A673 (cell line): ENCODE measurements around the gene CCDC171.

Source experiments
- EZH2 ChIP-seq: fragments of 200-600 bp; sonication (generic); IDR thresholded peaks from 2 replicates; pipeline ENCODE4 v1.6.1; 2017; ENCODE audit warnings: borderline replicate concordance, low read depth, mild to moderate bottlenecking, mixed read lengths, antibody characterized with exemption, low read length; ENCODE audit not compliant: poor library complexity, severe bottlenecking
- TF ChIP-seq, protein P1 (sequence below): fragments of 300-800, 200-600 bp; sonication (generic); conservative IDR thresholded peaks from 2 replicates; pipeline ENCODE4 v1.5.1; 2017; ENCODE audit warnings: low read depth, mild to moderate bottlenecking, antibody characterized with exemption, low read length, moderate library complexity, mixed read lengths

DNA sequence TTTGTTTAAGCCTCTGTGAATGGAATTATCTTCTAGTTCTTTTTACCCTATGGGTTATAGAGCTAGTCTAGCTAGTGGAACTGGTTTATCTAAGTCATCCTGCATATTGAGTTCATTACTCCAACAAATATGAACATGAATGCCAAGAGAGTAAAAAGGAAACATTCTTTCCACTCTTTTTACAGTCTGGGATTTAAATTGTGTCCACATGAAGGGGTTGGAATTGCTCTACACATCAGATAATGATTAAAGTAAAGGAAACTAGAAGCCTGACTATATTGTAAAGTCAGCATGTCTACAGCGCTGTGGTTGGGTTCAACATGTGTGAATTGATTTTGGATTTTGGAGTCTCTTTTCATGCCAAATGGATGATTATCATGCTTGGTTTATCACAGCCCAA is 173.1 kb downstream of the CCDC171 start:
- TF ChIP-seq, protein P1, sequence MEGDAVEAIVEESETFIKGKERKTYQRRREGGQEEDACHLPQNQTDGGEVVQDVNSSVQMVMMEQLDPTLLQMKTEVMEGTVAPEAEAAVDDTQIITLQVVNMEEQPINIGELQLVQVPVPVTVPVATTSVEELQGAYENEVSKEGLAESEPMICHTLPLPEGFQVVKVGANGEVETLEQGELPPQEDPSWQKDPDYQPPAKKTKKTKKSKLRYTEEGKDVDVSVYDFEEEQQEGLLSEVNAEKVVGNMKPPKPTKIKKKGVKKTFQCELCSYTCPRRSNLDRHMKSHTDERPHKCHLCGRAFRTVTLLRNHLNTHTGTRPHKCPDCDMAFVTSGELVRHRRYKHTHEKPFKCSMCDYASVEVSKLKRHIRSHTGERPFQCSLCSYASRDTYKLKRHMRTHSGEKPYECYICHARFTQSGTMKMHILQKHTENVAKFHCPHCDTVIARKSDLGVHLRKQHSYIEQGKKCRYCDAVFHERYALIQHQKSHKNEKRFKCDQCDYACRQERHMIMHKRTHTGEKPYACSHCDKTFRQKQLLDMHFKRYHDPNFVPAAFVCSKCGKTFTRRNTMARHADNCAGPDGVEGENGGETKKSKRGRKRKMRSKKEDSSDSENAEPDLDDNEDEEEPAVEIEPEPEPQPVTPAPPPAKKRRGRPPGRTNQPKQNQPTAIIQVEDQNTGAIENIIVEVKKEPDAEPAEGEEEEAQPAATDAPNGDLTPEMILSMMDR, result no peak
- TF ChIP-seq EZH2, result no peak
